Inflammatory macrophage treated with lipopolysaccharide for 1 hour (primary cell): ENCODE data around the gene MACROD2.
"Not testable (repeated sequence)": the region's sequence is repeated elsewhere in the genome, so short reads cannot be mapped to it uniquely, and the experiment has no call there.

Experiments
- DNase-seq, 2 donors: peaks; one replicate each; pipeline ENCODE4 v3.0.0-alpha.2; 2020 to 2022

MACROD2 gene

DNA sequence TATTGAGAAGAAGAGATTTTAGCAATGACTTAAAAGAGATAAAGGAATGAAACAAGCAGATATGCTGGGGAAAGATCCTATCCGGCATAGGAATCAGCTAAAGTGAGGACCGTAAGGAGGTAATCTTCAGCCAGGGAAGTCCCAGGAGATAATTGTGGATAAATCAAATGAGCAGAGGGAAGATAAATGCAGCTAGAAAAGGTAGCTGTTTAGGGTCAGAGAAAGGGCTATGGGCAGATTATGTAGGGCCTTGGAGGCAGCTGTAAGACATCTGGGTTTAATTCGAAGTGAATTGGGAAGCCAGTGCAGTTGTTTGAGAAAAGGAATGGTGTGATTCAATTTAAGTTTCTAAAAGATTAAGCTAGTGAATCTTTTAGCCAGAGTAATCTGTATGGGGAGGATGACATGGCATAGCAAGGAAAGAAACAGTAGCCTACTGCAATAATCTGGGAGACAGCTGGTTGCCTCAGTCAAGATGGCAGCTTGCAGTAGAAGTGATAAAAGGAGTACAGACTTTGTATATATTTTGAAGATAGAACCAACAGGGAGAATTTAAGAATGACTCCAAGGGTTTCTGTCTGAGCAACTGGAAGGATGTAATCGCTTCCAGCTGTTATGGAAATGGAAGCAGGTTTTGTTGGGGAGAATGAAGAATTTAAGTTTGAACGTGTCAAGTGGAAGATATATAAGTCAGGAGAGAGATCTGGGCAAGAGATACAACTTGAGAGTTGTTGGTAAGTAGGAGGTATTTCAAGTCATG lies 894.4 kb downstream of the MACROD2 start:
- no peak for DNase-seq

GRCh38 chr20:14890713-14891112 lies 895.4 kb downstream of the MACROD2 start:
- no peak for DNase-seq

GRCh38 chr20:14892782-14893181 lies 897.5 kb downstream of the MACROD2 start:
- no peak for DNase-seq

GRCh38 chr20:14896569-14896968 lies 901.3 kb downstream of the MACROD2 start:
- DNase-seq, result no peak

DNA sequence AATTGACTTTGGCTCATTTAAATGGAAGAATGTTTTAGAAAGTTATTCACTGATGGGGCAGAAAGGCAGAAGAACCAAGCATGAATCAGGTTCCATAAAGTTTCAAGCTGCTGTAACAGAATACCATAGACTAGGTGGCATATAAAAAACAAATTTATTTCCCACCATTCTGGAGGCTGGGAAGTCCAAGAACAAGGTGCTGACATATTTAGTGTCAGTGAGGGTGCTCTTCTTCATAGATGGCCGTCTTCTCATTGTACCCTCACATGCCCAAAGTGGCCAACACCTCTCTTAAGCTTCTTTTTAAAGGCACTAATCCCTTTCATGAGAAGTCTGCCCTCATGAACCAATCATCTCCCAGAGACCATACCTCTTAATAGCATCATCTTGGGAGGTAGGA lies 902.3 kb downstream of the MACROD2 start:
- no peak for DNase-seq

- DNase-seq, result peak in 1 of 2 donors; percentile 2
Measured at GRCh38 chr20:14902432-14903089, 907.2 kb downstream of the MACROD2 start.

- no peak for DNase-seq
Measured at GRCh38 chr20:14906908-14907434, 911.7 kb downstream of the MACROD2 start.

GRCh38 chr20:14910126-14910525 lies 914.8 kb downstream of the MACROD2 start:
- no peak for DNase-seq

DNA sequence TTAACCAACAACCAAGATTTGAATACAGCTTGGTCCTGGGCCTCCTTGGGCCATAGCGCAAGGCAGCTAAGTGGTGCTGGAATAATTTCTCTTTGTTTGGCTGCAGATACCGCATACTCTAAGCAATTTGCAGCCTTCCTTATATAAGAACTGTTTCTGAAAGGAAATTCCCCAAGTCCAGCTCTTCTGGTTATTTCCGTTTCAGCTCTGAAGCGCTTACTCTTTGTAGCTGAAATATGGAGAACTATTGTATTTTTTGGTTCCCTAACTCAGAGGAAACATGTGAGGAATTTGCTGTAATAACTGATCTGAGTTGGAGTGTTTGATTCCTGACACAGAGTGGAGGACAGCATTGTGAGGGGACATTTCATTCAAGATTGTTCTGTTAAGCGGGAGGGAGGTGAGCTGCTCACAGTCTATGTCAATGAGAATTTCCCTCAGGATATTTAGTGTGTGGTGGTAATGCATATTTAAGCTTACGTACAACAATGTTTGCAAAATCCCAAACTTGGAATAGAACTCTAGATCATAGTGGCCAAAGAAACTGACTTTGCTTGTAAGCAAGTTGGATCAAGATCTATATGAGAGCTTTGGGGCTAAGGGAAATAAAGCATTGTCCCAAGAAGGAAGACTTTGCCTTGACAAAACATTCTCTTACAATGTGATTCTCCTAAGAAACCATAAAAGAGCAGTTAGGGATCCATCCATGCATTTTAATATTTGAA lies 918.7 kb downstream of the MACROD2 start:
- no peak for DNase-seq

GRCh38 chr20:14914633-14915032 lies 919.3 kb downstream of the MACROD2 start:
- no peak for DNase-seq

GRCh38 chr20:14915356-14915755 lies 920.0 kb downstream of the MACROD2 start:
- no peak for DNase-seq

GRCh38 chr20:14916360-14916920 lies 921.1 kb downstream of the MACROD2 start:
- no peak for DNase-seq

DNA sequence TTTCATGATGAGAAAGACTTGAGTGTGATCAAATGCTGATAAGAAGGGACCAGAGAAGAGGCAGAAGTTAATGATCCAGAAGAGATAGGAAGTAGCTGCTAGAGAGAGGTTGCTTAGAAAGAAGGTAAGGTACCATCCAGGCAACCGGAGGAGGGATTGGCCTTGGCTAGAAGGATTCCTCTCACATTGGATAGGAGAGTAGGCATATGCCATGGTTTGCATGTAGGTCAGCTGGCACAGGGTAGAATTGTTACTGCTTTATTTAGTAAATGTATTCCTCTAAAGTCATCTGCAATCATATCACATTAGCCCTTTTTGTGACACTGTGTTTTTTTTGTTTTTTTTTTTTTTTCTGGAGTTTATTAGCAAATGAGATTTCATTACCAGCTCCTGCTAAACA lies 923.0 kb downstream of the MACROD2 start:
- no peak for DNase-seq

- DNase-seq, result no peak
Measured at GRCh38 chr20:14918976-14919375, 923.7 kb downstream of the MACROD2 start.

GRCh38 chr20:14919501-14920081 lies 924.3 kb downstream of the MACROD2 start:
- no peak for DNase-seq

- no peak for DNase-seq
Measured at GRCh38 chr20:14921513-14921912, 926.2 kb downstream of the MACROD2 start.

DNA sequence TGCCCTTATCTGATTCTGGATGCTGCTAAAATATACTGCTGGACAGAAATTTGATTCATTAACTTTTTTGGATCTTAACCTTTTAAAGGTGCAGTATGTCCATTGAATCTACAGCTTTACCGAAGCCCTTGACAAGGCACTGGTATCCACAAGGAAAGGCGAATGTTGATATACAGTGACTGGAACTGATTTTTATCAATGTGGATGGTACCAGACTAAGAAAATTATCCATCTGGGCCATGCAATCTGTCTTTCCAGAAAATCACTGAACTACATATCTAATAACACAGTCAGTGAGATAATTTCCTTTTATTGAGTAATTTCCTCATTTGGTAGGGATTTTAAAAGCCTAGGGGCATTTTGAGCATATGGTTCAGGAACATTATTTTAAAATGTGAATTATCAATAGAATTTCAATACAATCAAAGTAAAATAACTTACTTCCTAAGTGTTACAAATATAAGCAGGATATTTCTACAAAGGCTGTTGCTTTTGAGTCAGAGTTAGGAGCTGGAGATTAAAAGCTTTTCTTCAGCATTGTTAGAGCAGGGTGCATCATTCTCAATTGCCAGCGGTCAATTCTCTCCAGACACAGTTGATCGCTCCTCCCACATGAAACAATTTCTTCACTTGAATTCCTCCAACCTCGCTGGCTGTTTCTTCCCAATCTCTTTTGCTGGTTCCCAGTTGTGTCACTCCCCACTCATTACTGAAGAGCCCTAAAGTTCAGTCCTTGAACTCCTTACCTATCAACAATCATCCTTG lies 927.4 kb downstream of the MACROD2 start:
- DNase-seq, result no peak

DNA sequence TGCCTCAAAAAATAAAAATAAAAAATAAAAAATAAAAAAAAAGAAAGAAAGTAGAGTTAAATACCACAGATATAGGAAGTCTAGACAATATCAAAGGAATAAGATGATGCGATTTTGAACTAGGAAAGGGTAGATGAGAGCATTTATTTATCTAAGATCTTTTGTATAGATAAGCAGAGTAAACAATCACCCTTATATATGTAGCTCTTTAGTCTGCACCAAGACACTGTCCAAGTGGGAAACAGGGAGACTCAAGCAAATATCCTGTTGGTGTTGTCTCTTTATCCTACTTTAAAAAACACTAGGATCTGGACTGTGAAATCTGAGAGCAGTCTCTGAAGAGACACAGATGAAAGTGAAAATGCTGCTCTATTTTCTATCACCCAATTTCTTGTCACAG lies 929.1 kb downstream of the MACROD2 start:
- no peak for DNase-seq

- no peak for DNase-seq
Measured at GRCh38 chr20:14925300-14925699, 930.0 kb downstream of the MACROD2 start.

DNA sequence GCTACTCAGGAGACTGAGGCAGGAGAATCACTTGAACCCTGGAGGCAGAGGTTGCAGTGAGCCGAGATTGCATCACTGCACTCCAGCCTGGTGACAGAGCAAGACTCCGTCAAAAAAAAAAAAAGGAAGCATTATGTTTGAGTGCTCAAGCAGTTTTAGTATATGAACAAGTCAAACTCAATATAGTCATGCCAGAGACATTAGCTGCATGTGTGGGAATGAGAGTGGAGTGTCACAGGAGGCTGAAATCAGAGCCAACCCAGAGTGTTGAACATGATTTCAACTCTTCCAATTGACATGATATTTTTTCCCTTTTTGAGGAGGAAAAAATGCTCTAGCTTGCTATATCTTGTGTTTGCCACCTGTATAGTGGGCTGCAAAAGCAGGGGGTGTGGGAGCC lies 931.1 kb downstream of the MACROD2 start:
- DNase-seq, result not testable (repeated sequence)

DNA sequence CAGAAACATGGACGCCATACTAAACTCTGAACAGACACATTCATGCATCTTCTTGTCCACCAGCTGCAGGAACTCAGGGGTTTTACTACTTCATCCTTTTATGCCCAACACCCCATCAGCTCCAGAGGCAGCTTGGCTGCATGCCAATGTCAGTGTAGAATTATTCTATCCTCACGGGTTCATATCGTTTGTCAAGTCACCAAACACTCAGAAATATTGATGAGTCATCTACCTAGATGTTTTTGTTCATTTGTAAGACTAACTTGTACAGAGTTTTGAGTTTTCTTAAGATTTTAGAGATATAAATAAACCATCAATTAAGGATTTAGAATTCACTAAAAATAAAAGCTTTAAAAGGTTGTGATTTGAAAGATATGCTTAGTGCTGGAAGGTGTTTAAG lies 932.8 kb downstream of the MACROD2 start:
- no peak for DNase-seq

GRCh38 chr20:14929388-14929787 lies 934.1 kb downstream of the MACROD2 start:
- DNase-seq, result no peak
